ENCODE data around the gene AGAP1. TPM values are rescaled to one million over a fixed set of nuclear protein-coding genes. Genes with fewer than 3 reads are reported as not detected.

The AGAP1 gene
- total RNA-seq, 1 donor from 2014 or later: 39.0 TPM

DNA sequence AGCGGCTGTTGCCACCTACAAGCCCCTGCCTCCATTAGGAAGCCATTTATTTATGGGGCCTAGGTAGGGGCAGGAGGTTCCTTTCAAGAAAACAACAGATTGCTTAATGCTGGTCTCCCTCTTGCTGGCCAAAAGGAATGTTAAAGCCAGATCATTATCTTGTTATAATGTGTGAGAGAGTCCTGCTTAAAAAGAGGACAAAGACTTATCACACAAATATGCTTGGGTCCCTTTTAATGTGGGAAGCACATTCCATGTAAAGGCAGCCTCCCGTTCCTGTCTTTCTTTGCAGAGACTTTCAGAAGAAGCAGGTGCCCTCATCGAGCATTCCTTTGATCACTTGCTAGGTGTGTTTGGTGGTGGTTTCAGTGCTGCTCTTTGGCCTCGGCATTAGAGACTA, 76.4 kb downstream of the AGAP1 start:
- H3K9me3 Mint-ChIP-seq (ENCODE audit: low read depth): peaks cover 2% of the 10 kb centered on the region
- TF ChIP-seq, protein P1, sequence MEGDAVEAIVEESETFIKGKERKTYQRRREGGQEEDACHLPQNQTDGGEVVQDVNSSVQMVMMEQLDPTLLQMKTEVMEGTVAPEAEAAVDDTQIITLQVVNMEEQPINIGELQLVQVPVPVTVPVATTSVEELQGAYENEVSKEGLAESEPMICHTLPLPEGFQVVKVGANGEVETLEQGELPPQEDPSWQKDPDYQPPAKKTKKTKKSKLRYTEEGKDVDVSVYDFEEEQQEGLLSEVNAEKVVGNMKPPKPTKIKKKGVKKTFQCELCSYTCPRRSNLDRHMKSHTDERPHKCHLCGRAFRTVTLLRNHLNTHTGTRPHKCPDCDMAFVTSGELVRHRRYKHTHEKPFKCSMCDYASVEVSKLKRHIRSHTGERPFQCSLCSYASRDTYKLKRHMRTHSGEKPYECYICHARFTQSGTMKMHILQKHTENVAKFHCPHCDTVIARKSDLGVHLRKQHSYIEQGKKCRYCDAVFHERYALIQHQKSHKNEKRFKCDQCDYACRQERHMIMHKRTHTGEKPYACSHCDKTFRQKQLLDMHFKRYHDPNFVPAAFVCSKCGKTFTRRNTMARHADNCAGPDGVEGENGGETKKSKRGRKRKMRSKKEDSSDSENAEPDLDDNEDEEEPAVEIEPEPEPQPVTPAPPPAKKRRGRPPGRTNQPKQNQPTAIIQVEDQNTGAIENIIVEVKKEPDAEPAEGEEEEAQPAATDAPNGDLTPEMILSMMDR (IDR thresholded peaks at IDR 0.05): no peak
- no peak overlapping the region for H3K27ac Mint-ChIP-seq (ENCODE audit: unreplicated experiment)
- H3K4me1 Mint-ChIP-seq (ENCODE audit: low read depth): peaks cover 13% of the 10 kb centered on the region
- no peak for DNase-seq (ENCODE audit: low spot score)
- H3K4me3 Mint-ChIP-seq (ENCODE audit: unreplicated experiment): no peak overlapping the region
- H3K27me3 Mint-ChIP-seq (ENCODE audit: low read depth): no peaks in the 10 kb centered on the region
- H3K36me3 Mint-ChIP-seq (ENCODE audit: low read depth): peaks cover 2% of the 10 kb centered on the region

DNA sequence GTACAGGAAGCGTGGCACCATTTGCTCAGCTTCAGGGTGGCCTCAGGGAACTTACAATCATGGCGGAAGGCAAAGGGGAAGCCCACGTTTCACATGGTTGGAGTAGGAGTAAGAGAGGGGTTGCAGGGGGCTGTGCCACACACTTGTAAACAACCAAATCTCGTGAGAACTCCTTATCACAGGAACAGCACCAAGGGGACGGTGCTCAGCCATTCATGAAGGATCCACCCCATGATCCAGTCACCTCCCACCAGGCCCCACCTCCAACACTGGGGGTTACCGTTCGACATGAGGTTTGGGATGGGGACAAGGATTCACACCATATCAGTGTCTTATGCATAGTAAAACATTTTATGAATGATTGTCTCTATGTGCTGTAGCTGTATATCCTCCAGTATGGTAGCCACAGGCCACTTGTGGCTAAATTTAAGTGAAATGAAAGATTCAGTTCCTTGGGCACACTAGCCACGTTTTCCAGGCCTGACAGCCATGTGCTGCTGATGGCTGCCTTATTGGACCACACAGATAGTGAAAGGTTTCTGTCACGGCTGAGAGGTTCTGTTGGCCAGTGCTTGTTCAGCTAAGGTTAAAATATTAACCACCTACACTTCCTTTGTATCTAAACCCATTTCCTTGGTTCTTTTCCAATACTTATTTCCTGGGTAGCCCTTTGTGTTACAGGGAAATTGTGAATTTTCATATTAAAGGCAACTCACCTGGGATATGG, 77.3 kb downstream of the AGAP1 start:
- peaks cover 2% of the 10 kb centered on the region for H3K36me3 Mint-ChIP-seq (ENCODE audit: low read depth)
- peaks cover 2% of the 10 kb centered on the region for H3K9me3 Mint-ChIP-seq (ENCODE audit: low read depth)
- no peak overlapping the region for H3K4me3 Mint-ChIP-seq (ENCODE audit: unreplicated experiment)
- TF ChIP-seq, protein P1 (IDR thresholded peaks at IDR 0.05): no peak
- H3K4me1 Mint-ChIP-seq (ENCODE audit: low read depth): peaks cover 13% of the 10 kb centered on the region
- no peak overlapping the region for H3K27ac Mint-ChIP-seq (ENCODE audit: unreplicated experiment)
- DNase-seq (ENCODE audit: low spot score): no peak
- H3K27me3 Mint-ChIP-seq (ENCODE audit: low read depth): no peaks in the 10 kb centered on the region

DNA sequence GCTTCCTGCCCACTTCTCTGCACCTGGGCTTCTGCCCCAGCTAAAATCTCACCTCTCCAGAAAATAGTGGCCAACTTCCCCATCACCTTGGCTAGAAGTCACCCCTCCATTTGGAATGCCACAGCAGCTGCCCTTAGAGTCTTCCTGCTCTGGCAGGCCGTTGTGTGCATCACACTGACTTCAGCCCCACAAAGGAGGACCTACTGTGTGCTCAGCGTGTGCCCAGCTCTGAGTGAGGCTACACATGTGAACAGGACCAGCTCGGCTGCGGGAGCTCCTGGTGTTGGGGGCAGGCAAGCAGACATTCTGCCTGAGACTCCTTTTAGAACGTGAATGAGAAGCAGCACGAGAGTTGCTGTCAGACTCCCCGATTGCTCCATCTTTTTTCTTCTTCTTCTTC, 78.7 kb downstream of the AGAP1 start:
- no peak for DNase-seq (ENCODE audit: low spot score)
- H3K27ac Mint-ChIP-seq (ENCODE audit: unreplicated experiment): no peak overlapping the region
- no peak overlapping the region for H3K4me3 Mint-ChIP-seq (ENCODE audit: unreplicated experiment)
- peaks cover 2% of the 10 kb centered on the region for H3K9me3 Mint-ChIP-seq (ENCODE audit: low read depth)
- TF ChIP-seq, protein P1 (IDR thresholded peaks at IDR 0.05): no peak
- peaks cover 2% of the 10 kb centered on the region for H3K36me3 Mint-ChIP-seq (ENCODE audit: low read depth)
- peaks cover 22% of the 10 kb centered on the region for H3K4me1 Mint-ChIP-seq (ENCODE audit: low read depth)
- no peaks in the 10 kb centered on the region for H3K27me3 Mint-ChIP-seq (ENCODE audit: low read depth)

DNA sequence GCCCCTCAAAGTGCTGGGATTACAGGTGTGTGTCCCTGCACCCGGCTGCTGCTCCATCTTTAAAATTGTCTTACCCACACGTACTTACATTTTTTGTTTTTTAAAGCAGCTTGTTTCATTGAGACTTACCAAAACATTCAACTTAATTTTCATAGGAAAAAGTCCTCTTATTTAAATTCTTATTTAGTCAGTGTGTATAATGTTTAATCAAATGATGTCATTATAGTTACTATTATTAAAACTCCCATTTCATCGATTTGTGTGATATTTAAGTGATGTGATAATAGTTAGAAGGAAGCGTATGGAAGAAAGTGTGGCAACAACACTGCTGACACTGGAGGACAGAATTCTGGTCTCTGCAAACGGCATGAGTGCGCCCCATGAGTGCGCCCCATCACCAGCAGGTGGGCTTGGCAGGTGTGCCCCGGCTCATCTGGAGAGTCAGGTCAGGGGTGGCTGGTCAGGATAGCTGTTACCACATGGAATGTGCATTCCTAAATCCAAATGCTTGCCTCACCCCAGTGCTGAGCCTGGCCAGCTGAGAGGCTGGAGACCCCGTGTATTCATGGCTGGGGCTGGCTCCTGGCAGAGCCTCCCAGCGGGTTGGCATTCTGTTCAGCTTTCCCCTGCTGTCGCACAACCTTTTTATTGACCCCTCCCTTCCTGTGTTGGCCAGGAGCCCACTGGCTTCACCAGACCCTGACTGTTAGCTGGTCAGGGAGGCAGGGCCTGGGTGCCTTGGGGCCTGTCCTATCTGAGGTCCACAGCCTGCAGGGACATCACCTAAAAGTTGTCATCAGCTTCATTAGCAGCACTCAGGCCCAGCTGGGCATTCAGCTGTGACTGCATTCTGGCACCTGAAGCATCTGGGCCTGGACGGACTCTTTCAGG, 79.7 kb downstream of the AGAP1 start:
- Mint-ChIP-seq H3K27me3 (ENCODE audit: low read depth) (no peaks in the 10 kb centered on the region), H3K4me1 (ENCODE audit: low read depth) (peaks cover 25% of the 10 kb centered on the region), H3K27ac (ENCODE audit: unreplicated experiment) (no peak overlapping the region), H3K36me3 (ENCODE audit: low read depth) (no peaks in the 10 kb centered on the region), H3K4me3 (ENCODE audit: unreplicated experiment) (no peak overlapping the region), H3K9me3 (ENCODE audit: low read depth) (no peaks in the 10 kb centered on the region)
- TF ChIP-seq, protein P1 (IDR thresholded peaks at IDR 0.05): no peak
- no peak for DNase-seq (ENCODE audit: low spot score)

DNA sequence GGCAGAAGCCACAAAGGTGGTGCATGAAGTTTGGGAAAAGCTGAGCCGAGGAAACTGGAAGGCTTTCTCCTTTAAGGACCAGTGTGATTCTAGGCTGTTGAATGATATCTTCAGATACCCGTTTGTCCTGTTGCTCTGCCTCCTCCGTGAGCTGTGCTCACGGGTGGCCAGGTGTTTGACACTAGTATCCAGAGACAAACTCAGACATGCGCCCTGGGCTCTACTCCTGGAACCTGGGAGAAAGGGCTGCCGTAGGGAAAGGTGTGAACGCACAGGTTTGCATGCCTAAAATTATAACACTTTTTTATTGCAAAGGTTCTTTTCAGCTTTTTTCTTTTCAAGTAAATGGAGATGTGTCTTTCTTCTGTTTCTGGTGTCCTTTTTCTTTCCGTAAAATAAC, 81.6 kb downstream of the AGAP1 start:
- TF ChIP-seq, protein P1 (IDR thresholded peaks at IDR 0.05): no peak
- peaks cover 21% of the 10 kb centered on the region for H3K4me1 Mint-ChIP-seq (ENCODE audit: low read depth)
- H3K9me3 Mint-ChIP-seq (ENCODE audit: low read depth): no peaks in the 10 kb centered on the region
- no peak overlapping the region for H3K27ac Mint-ChIP-seq (ENCODE audit: unreplicated experiment)
- no peak overlapping the region for H3K4me3 Mint-ChIP-seq (ENCODE audit: unreplicated experiment)
- no peak for DNase-seq (ENCODE audit: low spot score)
- H3K27me3 Mint-ChIP-seq (ENCODE audit: low read depth): no peaks in the 10 kb centered on the region
- H3K36me3 Mint-ChIP-seq (ENCODE audit: low read depth): no peaks in the 10 kb centered on the region
